ENCODE results near the gene PUM2. TPM values are rescaled to one million over a fixed set of nuclear protein-coding genes. Genes with fewer than 3 reads are reported as not detected.

PUM2 gene
- total RNA-seq, 6 experiments from 2014 or later = 60.3 to 69.0 (median 64.8) TPM

- Mint-ChIP-seq H3K4me1 (ENCODE audit: low read depth) (peaks cover 30% of the 10 kb centered on the region), H3K36me3 (ENCODE audit: low read depth) (no peaks in the 10 kb centered on the region), H3K9me3 (no peaks in the 10 kb centered on the region), H3K4me3 (no peak overlapping the region), H3K27me3 (ENCODE audit: insufficient read depth) (peaks cover 3% of the 10 kb centered on the region), H3K27ac (no peak overlapping the region)
- DNase-seq = peak; percentile 61
- no peak for TF ChIP-seq CTCF (IDR thresholded peaks at IDR 0.05)
These were observed 119.0 kb downstream of the PUM2 start for GRCh38 chr2:20231598-20232026.

- no peak for DNase-seq
- H3K27ac Mint-ChIP-seq = no peak overlapping the region
- H3K27me3 Mint-ChIP-seq (ENCODE audit: insufficient read depth) = peaks cover 3% of the 10 kb centered on the region
- H3K4me1 Mint-ChIP-seq (ENCODE audit: low read depth) = peaks cover 30% of the 10 kb centered on the region
- H3K36me3 Mint-ChIP-seq (ENCODE audit: low read depth) = no peaks in the 10 kb centered on the region
- no peaks in the 10 kb centered on the region for H3K9me3 Mint-ChIP-seq
- no peak overlapping the region for H3K4me3 Mint-ChIP-seq
- TF ChIP-seq CTCF (IDR thresholded peaks at IDR 0.05) = no peak
These were observed 119.5 kb downstream of the PUM2 start for GRCh38 chr2:20231159-20231558.

GRCh38 chr2:20230114-20230425 is 120.6 kb downstream of the PUM2 start:
- peaks cover 3% of the 10 kb centered on the region for H3K27me3 Mint-ChIP-seq (ENCODE audit: insufficient read depth)
- no peak overlapping the region for H3K4me3 Mint-ChIP-seq
- no peaks in the 10 kb centered on the region for H3K9me3 Mint-ChIP-seq
- H3K27ac Mint-ChIP-seq = no peak overlapping the region; the same call in 1 of the 2 replicates
- no peaks in the 10 kb centered on the region for H3K36me3 Mint-ChIP-seq (ENCODE audit: low read depth)
- DNase-seq = no peak
- TF ChIP-seq CTCF (IDR thresholded peaks at IDR 0.05) = no peak
- H3K4me1 Mint-ChIP-seq (ENCODE audit: low read depth) = peaks cover 36% of the 10 kb centered on the region

- H3K4me3 Mint-ChIP-seq = no peak overlapping the region
- H3K27me3 Mint-ChIP-seq (ENCODE audit: insufficient read depth) = peaks cover 3% of the 10 kb centered on the region
- H3K36me3 Mint-ChIP-seq (ENCODE audit: low read depth) = no peaks in the 10 kb centered on the region
- no peak for TF ChIP-seq CTCF (IDR thresholded peaks at IDR 0.05)
- H3K9me3 Mint-ChIP-seq = no peaks in the 10 kb centered on the region
- H3K27ac Mint-ChIP-seq = no peak overlapping the region; the same call in 1 of the 2 replicates
- no peak for DNase-seq
- peaks cover 36% of the 10 kb centered on the region for H3K4me1 Mint-ChIP-seq (ENCODE audit: low read depth)
These were observed 121.1 kb downstream of the PUM2 start for GRCh38 chr2:20229322-20230113.

- H3K27ac Mint-ChIP-seq = no peak overlapping the region
- H3K27me3 Mint-ChIP-seq (ENCODE audit: insufficient read depth) = peaks cover 2% of the 10 kb centered on the region; the same call in 1 of the 2 replicates
- no peak for DNase-seq
- H3K4me1 Mint-ChIP-seq (ENCODE audit: low read depth) = peaks cover 38% of the 10 kb centered on the region
- H3K4me3 Mint-ChIP-seq = no peak overlapping the region
- no peaks in the 10 kb centered on the region for H3K9me3 Mint-ChIP-seq
- TF ChIP-seq CTCF (IDR thresholded peaks at IDR 0.05) = peak; percentile 21; the same call in 1 of the 2 replicates
- no peaks in the 10 kb centered on the region for H3K36me3 Mint-ChIP-seq (ENCODE audit: low read depth)
These were observed 122.6 kb downstream of the PUM2 start for GRCh38 chr2:20227894-20228505.
